Loucy (cell line): ENCODE data around the gene RAB27B.

Source experiments
- EZH2phosphoT487 ChIP-seq: fragments of 200-600 bp; IDR thresholded peaks from 2 replicates; pipeline ENCODE4 v1.6.1; 2018; ENCODE audit warnings: antibody characterized with exemption, mild to moderate bottlenecking, moderate library complexity, borderline replicate concordance
- TF ChIP-seq, protein P1 (sequence below): fragments of 200-600 bp; sonication (generic); conservative IDR thresholded peaks from 2 replicates; pipeline ENCODE4 v1.5.1; 2014; ENCODE audit warnings: mild to moderate bottlenecking, antibody characterized with exemption, low read length

DNA sequence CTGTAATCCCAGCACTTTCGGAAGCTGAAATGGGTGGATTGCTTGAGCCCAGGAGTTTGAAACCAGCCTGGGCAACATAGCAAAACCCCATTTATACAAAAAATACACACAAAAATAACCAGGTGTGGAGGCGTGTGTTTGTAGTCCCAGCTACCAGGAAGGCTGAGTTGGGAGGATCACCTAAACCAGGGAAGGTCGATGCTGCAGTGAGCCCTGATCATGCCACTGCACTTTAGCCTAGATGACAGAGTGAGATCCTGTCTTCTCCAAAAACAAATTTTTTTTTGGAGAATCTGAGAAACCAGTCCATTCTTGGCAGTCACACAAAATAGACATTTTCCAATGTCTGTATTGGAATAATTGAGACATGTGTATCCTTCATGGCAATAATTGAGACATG is 46.8 kb downstream of the RAB27B start:
- TF ChIP-seq, protein P1, sequence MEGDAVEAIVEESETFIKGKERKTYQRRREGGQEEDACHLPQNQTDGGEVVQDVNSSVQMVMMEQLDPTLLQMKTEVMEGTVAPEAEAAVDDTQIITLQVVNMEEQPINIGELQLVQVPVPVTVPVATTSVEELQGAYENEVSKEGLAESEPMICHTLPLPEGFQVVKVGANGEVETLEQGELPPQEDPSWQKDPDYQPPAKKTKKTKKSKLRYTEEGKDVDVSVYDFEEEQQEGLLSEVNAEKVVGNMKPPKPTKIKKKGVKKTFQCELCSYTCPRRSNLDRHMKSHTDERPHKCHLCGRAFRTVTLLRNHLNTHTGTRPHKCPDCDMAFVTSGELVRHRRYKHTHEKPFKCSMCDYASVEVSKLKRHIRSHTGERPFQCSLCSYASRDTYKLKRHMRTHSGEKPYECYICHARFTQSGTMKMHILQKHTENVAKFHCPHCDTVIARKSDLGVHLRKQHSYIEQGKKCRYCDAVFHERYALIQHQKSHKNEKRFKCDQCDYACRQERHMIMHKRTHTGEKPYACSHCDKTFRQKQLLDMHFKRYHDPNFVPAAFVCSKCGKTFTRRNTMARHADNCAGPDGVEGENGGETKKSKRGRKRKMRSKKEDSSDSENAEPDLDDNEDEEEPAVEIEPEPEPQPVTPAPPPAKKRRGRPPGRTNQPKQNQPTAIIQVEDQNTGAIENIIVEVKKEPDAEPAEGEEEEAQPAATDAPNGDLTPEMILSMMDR: no peak
- no peak for TF ChIP-seq EZH2phosphoT487
